HepG2 (cell line): ENCODE measurements around the gene SOX12. TPM values are rescaled to one million over a fixed set of nuclear protein-coding genes. Genes with fewer than 3 reads are reported as not detected.

Experiments used
- DR1 ChIP-seq: sonication (generic); formaldehyde crosslinking; IDR thresholded peaks from 2 replicates; pipeline ENCODE4 v1.8.0; 2021; ENCODE audit warnings: mild to moderate bottlenecking, missing genetic modification reagents, inconsistent platforms
- NRL ChIP-seq: sonication (generic); formaldehyde crosslinking; IDR thresholded peaks from 2 replicates; pipeline ENCODE4 v1.5.0; 2020; ENCODE audit warnings: missing genetic modification reagents, mild to moderate bottlenecking, moderate library complexity, borderline replicate concordance
- SMAD3 ChIP-seq: sonication (generic); formaldehyde crosslinking; IDR thresholded peaks from 2 replicates; pipeline ENCODE4 v1.4.0; 2020; ENCODE audit warnings: missing genetic modification reagents
- TBL1XR1 ChIP-seq: fragments of 150-350 bp; IDR thresholded peaks from 2 replicates; pipeline ENCODE4 v1.6.1; 2014; ENCODE audit warnings: borderline replicate concordance, low read length; ENCODE audit not compliant: partially characterized antibody
- TOPORS ChIP-seq: sonication (generic); formaldehyde crosslinking; IDR thresholded peaks from 2 replicates; pipeline ENCODE4 v1.8.0; 2023; ENCODE audit warnings: mild to moderate bottlenecking, missing genetic modification reagents
- YEATS4 ChIP-seq: sonication (generic); formaldehyde crosslinking; IDR thresholded peaks from 2 replicates; pipeline ENCODE4 v1.4.0; 2020; ENCODE audit warnings: missing genetic modification reagents, borderline replicate concordance
- ZNF619 ChIP-seq: sonication (generic); formaldehyde crosslinking; IDR thresholded peaks from 2 replicates; pipeline ENCODE4 v1.4.0; 2020; ENCODE audit warnings: mild to moderate bottlenecking, missing genetic modification reagents
- ZNF776 ChIP-seq: sonication (generic); formaldehyde crosslinking; IDR thresholded peaks from 2 replicates; pipeline ENCODE4 v1.4.0; 2020; ENCODE audit warnings: mild to moderate bottlenecking, missing genetic modification reagents
- ZNF781 ChIP-seq: sonication (generic); formaldehyde crosslinking; IDR thresholded peaks from 2 replicates; pipeline ENCODE4 v1.5.1; 2020; ENCODE audit warnings: borderline replicate concordance, mild to moderate bottlenecking, missing genetic modification reagents; ENCODE audit errors: not compliant biosample characterization
- polyA plus RNA-seq, 8 experiments: library from polyadenylated mRNA; depleted of rRNA in 3 of 8; stranded (reverse) in 7 of 8; unstranded in 1 of 8; fragments of >200 nt; fragmentation: Illumina TruSeq in 4 of 8; extraction: Trizol in 4 of 8; gene quantifications; 2 replicates each; pipeline versions ENCODE4 v1.2.1 to v1.2.3, GENCODE V29; 2011 to 2016; ENCODE audit warnings: low read depth in 4 of 8, missing spikeins in 1 of 8, mixed read lengths in 1 of 8; ENCODE audit not compliant: insufficient read depth in 1 of 8
- total RNA-seq, 5 experiments: library from RNA; depleted of rRNA; stranded (reverse); fragments of >200 nt; fragmentation: Illumina TruSeq; extraction: Trizol; gene quantifications; 2 replicates each; pipeline ENCODE4 v1.2.3, GENCODE V29; 2016; ENCODE audit warnings: low read depth in 1 of 5
- TF ChIP-seq, protein P1 (sequence below): sonication (generic); formaldehyde crosslinking; IDR thresholded peaks from 2 replicates; pipeline ENCODE4 v1.4.0; 2020; ENCODE audit warnings: mild to moderate bottlenecking, missing genetic modification reagents
- TF ChIP-seq, protein P2 (sequence below): IDR thresholded peaks from 2 replicates; pipeline ENCODE4 v1.6.1; 2012; ENCODE audit warnings: low read length, improper control_type of control experiment
- TF ChIP-seq, protein P3 (sequence below): sonication (generic); formaldehyde crosslinking; IDR thresholded peaks from 2 replicates; pipeline ENCODE4; 2020; ENCODE audit warnings: missing genetic modification reagents, mild to moderate bottlenecking, borderline replicate concordance
- TF ChIP-seq, protein P4 (sequence below): sonication (generic); IDR thresholded peaks from 2 replicates; pipeline ENCODE4 v1.6.1; 2016; ENCODE audit warnings: low read depth, borderline replicate concordance
- TF ChIP-seq, protein P5 (sequence below): IDR thresholded peaks from 2 replicates; pipeline ENCODE4 v1.6.1; 2016
- TF ChIP-seq, protein P6 (sequence below): fragments of 450-650 bp; IDR thresholded peaks from 2 replicates; pipeline ENCODE4 v1.6.1; 2016

The SOX12 gene
- total and polyA plus RNA-seq, 2 of the 13 experiments (the other 11 are each of a cell fraction or from before 2014, with no cell fraction given), result 10.0 to 18.7 TPM

DNA sequence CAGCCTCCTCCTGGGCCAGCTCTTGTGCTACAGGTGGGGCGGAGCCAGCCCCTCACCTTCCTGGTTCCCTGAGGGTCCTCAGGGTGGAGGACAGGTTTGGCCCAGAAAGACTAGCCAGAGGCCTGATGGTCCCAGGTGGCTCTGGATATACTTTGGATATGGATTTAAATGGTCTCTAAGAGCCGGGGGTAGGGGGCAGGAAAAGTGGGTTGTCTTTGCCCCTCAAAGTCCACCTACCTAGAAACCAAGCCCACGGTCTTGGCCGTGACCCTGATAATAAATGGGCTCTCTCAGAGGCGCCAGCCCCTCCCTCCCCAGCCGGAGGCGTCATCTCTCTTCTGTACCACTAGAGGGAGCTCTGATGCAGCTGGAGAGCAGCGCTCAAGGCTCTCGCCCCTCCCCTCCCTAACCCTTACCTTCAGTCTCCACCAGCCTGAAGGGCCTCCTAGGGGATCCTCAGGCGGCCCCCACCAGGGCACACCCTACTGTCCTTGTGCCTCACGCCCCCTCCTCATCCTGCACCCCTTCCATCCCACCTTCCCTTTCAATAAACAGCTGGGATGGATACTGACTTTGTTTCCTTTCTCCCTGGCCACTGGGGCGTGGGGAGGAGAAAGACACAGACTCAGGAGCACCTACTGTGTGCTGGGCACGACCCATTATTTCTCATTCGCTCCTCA lies 29.1 kb downstream of the SOX12 start (continued):
- TF ChIP-seq, protein P1, sequence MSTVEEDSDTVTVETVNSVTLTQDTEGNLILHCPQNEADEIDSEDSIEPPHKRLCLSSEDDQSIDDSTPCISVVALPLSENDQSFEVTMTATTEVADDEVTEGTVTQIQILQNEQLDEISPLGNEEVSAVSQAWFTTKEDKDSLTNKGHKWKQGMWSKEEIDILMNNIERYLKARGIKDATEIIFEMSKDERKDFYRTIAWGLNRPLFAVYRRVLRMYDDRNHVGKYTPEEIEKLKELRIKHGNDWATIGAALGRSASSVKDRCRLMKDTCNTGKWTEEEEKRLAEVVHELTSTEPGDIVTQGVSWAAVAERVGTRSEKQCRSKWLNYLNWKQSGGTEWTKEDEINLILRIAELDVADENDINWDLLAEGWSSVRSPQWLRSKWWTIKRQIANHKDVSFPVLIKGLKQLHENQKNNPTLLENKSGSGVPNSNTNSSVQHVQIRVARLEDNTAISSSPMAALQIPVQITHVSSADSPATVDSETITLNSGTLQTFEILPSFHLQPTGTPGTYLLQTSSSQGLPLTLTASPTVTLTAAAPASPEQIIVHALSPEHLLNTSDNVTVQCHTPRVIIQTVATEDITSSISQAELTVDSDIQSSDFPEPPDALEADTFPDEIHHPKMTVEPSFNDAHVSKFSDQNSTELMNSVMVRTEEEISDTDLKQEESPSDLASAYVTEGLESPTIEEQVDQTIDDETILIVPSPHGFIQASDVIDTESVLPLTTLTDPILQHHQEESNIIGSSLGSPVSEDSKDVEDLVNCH (CRISPR knock-in tag), result no peak
- TF ChIP-seq, protein P2, sequence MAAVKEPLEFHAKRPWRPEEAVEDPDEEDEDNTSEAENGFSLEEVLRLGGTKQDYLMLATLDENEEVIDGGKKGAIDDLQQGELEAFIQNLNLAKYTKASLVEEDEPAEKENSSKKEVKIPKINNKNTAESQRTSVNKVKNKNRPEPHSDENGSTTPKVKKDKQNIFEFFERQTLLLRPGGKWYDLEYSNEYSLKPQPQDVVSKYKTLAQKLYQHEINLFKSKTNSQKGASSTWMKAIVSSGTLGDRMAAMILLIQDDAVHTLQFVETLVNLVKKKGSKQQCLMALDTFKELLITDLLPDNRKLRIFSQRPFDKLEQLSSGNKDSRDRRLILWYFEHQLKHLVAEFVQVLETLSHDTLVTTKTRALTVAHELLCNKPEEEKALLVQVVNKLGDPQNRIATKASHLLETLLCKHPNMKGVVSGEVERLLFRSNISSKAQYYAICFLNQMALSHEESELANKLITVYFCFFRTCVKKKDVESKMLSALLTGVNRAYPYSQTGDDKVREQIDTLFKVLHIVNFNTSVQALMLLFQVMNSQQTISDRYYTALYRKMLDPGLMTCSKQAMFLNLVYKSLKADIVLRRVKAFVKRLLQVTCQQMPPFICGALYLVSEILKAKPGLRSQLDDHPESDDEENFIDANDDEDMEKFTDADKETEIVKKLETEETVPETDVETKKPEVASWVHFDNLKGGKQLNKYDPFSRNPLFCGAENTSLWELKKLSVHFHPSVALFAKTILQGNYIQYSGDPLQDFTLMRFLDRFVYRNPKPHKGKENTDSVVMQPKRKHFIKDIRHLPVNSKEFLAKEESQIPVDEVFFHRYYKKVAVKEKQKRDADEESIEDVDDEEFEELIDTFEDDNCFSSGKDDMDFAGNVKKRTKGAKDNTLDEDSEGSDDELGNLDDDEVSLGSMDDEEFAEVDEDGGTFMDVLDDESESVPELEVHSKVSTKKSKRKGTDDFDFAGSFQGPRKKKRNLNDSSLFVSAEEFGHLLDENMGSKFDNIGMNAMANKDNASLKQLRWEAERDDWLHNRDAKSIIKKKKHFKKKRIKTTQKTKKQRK, result no peak
- TF ChIP-seq, protein P3, sequence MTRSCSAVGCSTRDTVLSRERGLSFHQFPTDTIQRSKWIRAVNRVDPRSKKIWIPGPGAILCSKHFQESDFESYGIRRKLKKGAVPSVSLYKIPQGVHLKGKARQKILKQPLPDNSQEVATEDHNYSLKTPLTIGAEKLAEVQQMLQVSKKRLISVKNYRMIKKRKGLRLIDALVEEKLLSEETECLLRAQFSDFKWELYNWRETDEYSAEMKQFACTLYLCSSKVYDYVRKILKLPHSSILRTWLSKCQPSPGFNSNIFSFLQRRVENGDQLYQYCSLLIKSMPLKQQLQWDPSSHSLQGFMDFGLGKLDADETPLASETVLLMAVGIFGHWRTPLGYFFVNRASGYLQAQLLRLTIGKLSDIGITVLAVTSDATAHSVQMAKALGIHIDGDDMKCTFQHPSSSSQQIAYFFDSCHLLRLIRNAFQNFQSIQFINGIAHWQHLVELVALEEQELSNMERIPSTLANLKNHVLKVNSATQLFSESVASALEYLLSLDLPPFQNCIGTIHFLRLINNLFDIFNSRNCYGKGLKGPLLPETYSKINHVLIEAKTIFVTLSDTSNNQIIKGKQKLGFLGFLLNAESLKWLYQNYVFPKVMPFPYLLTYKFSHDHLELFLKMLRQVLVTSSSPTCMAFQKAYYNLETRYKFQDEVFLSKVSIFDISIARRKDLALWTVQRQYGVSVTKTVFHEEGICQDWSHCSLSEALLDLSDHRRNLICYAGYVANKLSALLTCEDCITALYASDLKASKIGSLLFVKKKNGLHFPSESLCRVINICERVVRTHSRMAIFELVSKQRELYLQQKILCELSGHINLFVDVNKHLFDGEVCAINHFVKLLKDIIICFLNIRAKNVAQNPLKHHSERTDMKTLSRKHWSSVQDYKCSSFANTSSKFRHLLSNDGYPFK (CRISPR knock-in tag), result peak; percentile 77; the same call in 1 of the 2 replicates
- no peak for TF ChIP-seq DR1 (CRISPR knock-in tag)
- TF ChIP-seq SMAD3 (CRISPR knock-in tag), result peak; percentile 86; the same call in 1 of the 2 replicates
- TF ChIP-seq TOPORS (CRISPR knock-in tag), result no peak
- TF ChIP-seq, protein P4, sequence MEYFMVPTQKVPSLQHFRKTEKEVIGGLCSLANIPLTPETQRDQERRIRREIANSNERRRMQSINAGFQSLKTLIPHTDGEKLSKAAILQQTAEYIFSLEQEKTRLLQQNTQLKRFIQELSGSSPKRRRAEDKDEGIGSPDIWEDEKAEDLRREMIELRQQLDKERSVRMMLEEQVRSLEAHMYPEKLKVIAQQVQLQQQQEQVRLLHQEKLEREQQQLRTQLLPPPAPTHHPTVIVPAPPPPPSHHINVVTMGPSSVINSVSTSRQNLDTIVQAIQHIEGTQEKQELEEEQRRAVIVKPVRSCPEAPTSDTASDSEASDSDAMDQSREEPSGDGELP, result peak; percentile 54; the same call in 1 of the 2 replicates
- no peak for TF ChIP-seq ZNF781 (CRISPR knock-in tag)
- TF ChIP-seq, protein P5, sequence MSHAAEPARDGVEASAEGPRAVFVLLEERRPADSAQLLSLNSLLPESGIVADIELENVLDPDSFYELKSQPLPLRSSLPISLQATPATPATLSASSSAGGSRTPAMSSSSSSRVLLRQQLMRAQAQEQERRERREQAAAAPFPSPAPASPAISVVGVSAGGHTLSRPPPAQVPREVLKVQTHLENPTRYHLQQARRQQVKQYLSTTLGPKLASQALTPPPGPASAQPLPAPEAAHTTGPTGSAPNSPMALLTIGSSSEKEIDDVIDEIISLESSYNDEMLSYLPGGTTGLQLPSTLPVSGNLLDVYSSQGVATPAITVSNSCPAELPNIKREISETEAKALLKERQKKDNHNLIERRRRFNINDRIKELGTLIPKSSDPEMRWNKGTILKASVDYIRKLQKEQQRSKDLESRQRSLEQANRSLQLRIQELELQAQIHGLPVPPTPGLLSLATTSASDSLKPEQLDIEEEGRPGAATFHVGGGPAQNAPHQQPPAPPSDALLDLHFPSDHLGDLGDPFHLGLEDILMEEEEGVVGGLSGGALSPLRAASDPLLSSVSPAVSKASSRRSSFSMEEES (CRISPR knock-in tag), result peak; percentile 64; the same call in 1 of the 2 replicates
- no peak; the same call in 1 of the 2 replicates for TF ChIP-seq NRL (CRISPR knock-in tag)
- no peak for TF ChIP-seq YEATS4 (CRISPR knock-in tag)
- peak; percentile 47 for TF ChIP-seq TBL1XR1
- no peak for TF ChIP-seq ZNF776 (CRISPR knock-in tag)
- no peak for TF ChIP-seq ZNF619 (CRISPR knock-in tag)
- TF ChIP-seq, protein P6, sequence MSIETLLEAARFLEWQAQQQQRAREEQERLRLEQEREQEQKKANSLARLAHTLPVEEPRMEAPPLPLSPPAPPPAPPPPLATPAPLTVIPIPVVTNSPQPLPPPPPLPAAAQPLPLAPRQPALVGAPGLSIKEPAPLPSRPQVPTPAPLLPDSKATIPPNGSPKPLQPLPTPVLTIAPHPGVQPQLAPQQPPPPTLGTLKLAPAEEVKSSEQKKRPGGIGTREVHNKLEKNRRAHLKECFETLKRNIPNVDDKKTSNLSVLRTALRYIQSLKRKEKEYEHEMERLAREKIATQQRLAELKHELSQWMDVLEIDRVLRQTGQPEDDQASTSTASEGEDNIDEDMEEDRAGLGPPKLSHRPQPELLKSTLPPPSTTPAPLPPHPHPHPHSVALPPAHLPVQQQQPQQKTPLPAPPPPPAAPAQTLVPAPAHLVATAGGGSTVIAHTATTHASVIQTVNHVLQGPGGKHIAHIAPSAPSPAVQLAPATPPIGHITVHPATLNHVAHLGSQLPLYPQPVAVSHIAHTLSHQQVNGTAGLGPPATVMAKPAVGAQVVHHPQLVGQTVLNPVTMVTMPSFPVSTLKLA, result no peak
